CD14-positive monocyte (primary cell): ENCODE measurements around the gene CFAP74. TPM values are rescaled to one million over a fixed set of nuclear protein-coding genes. Genes with fewer than 3 reads are reported as not detected.

Experiments
- DNase-seq, 3 donors: peaks; one replicate each; pipeline ENCODE4 v3.0.0-alpha.2; 2011 to 2022
- H2AFZ ChIP-seq: 2 replicates; pipeline ENCODE4 v1.6.0; 2012; ENCODE audit warnings: mild to moderate bottlenecking, low read depth, low read length, inconsistent platforms; ENCODE audit not compliant: insufficient read depth, poor library complexity, severe bottlenecking
- H3K27ac ChIP-seq, 2 donors: 1 replicate in 1 of 2; 2 replicates in 1 of 2; pipeline ENCODE4 v1.5.1; 2012 to 2013; ENCODE audit warnings: low read length in 2 of 2, control low read depth in 1 of 2, inconsistent platforms in 1 of 2, low read depth in 1 of 2, mild to moderate bottlenecking in 1 of 2
- H3K27me3 ChIP-seq, 2 donors: one replicate each; pipeline versions ENCODE4 v1.6.0 to v1.6.1; 2011 to 2013; ENCODE audit warnings: low read length in 2 of 2; ENCODE audit not compliant: control insufficient read depth in 2 of 2, insufficient read depth in 2 of 2
- H3K36me3 ChIP-seq, 2 donors: replicated peaks in 1 of 2; 1 replicate in 1 of 2; 2 replicates in 1 of 2; pipeline versions ENCODE4 v1.5.1 to v1.6.1; 2012 to 2013; ENCODE audit warnings: low read length in 2 of 2, control low read depth in 1 of 2, inconsistent platforms in 1 of 2, mild to moderate bottlenecking in 1 of 2; ENCODE audit not compliant: insufficient read depth in 2 of 2, control insufficient read depth in 1 of 2
- H3K4me1 ChIP-seq, 2 donors: 1 replicate in 1 of 2; 2 replicates in 1 of 2; pipeline versions ENCODE4 v1.5.1 to v1.6.1; 2012 to 2013; ENCODE audit warnings: low read length in 2 of 2, control low read depth in 1 of 2, inconsistent platforms in 1 of 2, mild to moderate bottlenecking in 1 of 2, moderate library complexity in 1 of 2; ENCODE audit not compliant: insufficient read depth in 2 of 2, control insufficient read depth in 1 of 2
- H3K4me2 ChIP-seq: replicated peaks from 2 replicates; pipeline ENCODE3; 2012; ENCODE audit warnings: low read length, moderate library complexity, mild to moderate bottlenecking; ENCODE audit not compliant: poor library complexity, severe bottlenecking; ENCODE audit errors: extremely low read depth
- H3K4me3 ChIP-seq, 3 experiments: fragments of 200-600 bp in 1 of 3; sonication (generic) in 1 of 3; replicated peaks in 1 of 3; 1 replicate in 2 of 3; 2 replicates in 1 of 3; pipeline ENCODE4 v1.5.1; 2011 to 2013; ENCODE audit warnings: low read length in 3 of 3, mild to moderate bottlenecking in 3 of 3, control low read depth in 2 of 3, low read depth in 2 of 3, inconsistent platforms in 1 of 3, moderate library complexity in 1 of 3
- H3K79me2 ChIP-seq: 2 replicates; pipeline ENCODE4 v1.6.0; 2012; ENCODE audit warnings: mild to moderate bottlenecking, control low read depth, inconsistent platforms, low read length, moderate library complexity; ENCODE audit not compliant: insufficient read depth
- H3K9ac ChIP-seq: 2 replicates; pipeline ENCODE4 v1.6.0; 2017; ENCODE audit warnings: low read length, mild to moderate bottlenecking; ENCODE audit not compliant: insufficient read depth, poor library complexity, severe bottlenecking
- H3K9me3 ChIP-seq, 2 donors: replicated peaks in 1 of 2; 1 replicate in 1 of 2; 2 replicates in 1 of 2; pipeline versions ENCODE4 v1.5.1 to v1.6.1; 2012 to 2013; ENCODE audit warnings: low read length in 2 of 2, control low read depth in 1 of 2; ENCODE audit not compliant: control insufficient read depth in 1 of 2, insufficient read depth in 1 of 2
- H4K20me1 ChIP-seq: 2 replicates; pipeline ENCODE4 v1.6.0; 2012; ENCODE audit warnings: mild to moderate bottlenecking, low read length, control low read depth, moderate library complexity; ENCODE audit not compliant: insufficient read depth
- H3K27ac Mint-ChIP-seq, 7 donors: one replicate each; pipeline ENCODE4 v1.8.0; 2020; ENCODE audit warnings: mild to moderate bottlenecking in 7 of 7, mixed read lengths in 7 of 7, moderate library complexity in 6 of 7, inconsistent platforms in 2 of 7
- H3K27me3 Mint-ChIP-seq, 3 donors: one replicate each; pipeline ENCODE4 v1.8.0; 2021 to 2022; ENCODE audit warnings: low read depth in 3 of 3, mild to moderate bottlenecking in 3 of 3, mixed read lengths in 3 of 3, moderate library complexity in 3 of 3, inconsistent platforms in 1 of 3
- H3K36me3 Mint-ChIP-seq, 2 donors: one replicate each; pipeline ENCODE4 v1.8.0; 2020; ENCODE audit warnings: mixed read lengths in 2 of 2, inconsistent platforms in 1 of 2, mild to moderate bottlenecking in 1 of 2
- H3K4me1 Mint-ChIP-seq: one replicate; pipeline ENCODE4 v1.8.0; 2020; ENCODE audit warnings: mild to moderate bottlenecking, mixed read lengths
- H3K4me3 Mint-ChIP-seq, 2 donors: one replicate each; pipeline ENCODE4 v1.8.0; 2020; ENCODE audit warnings: mild to moderate bottlenecking in 2 of 2, mixed read lengths in 2 of 2, moderate library complexity in 1 of 2
- H3K9me3 Mint-ChIP-seq, 7 donors: one replicate each; pipeline ENCODE4 v1.8.0; 2020 to 2022; ENCODE audit warnings: mixed read lengths in 7 of 7, mild to moderate bottlenecking in 6 of 7, moderate library complexity in 6 of 7, inconsistent platforms in 2 of 7
- CTCF ChIP-seq: fragments of 200-600 bp; IDR thresholded peaks from one replicate; pipeline ENCODE4 v1.8.0; 2022; ENCODE audit warnings: antibody characterized with exemption, mild to moderate bottlenecking
- WGBS: methylation state at CpG from one replicate; pipeline ENCODE4 v1.1.5; 2013; ENCODE audit warnings: missing lambda C conversion rate; ENCODE audit not compliant: insufficient coverage; 5-methylcytosine and 5-hydroxymethylcytosine counted together
- intact Hi-C, 2 donors: fragments of 100-400 bp; cut with micrococcal nuclease; formaldehyde crosslinking; loops; one replicate each; pipeline versions ENCODE4 v1.15.0 to v1.15.1; 2023
- polyA plus RNA-seq, 3 donors: library from polyadenylated mRNA; depleted of rRNA in 1 of 3; unstranded in 2 of 3; stranded (reverse) in 1 of 3; fragments of 300-500 nt in 2 of 3; fragments of >200 nt in 1 of 3; fragmentation: Illumina TruSeq in 2 of 3; gene quantifications; 1 replicate in 2 of 3; 2 replicates in 1 of 3; pipeline ENCODE4 v1.2.3, GENCODE V29; 2012 to 2021

The CFAP74 gene
- polyA plus RNA-seq, 3 donors = not detected

- Histone ChIP-seq H3K4me2 (no peak overlapping the region), H3K4me1 (peaks cover 7 to 19% of the 10 kb centered on the region in 2 donors), H3K9me3 (no peaks in the 10 kb centered on the region), H3K36me3 (no peaks in the 10 kb centered on the region), H3K4me3 (no peak overlapping the region), H2AFZ (no peak overlapping the region), H3K27ac (no peak overlapping the region), H4K20me1 (no peaks in the 10 kb centered on the region), H3K79me2 (no peaks in the 10 kb centered on the region), H3K27me3 (peaks cover 9 to 73% of the 10 kb centered on the region in 2 donors), H3K9ac (no peak overlapping the region)
- H3K27ac Mint-ChIP-seq = no peak overlapping the region
- TF ChIP-seq CTCF = no peak
- peaks cover 11% of the 10 kb centered on the region for H3K4me1 Mint-ChIP-seq
- H3K9me3 Mint-ChIP-seq = peaks cover 0 to 12% (median 5%) of the 10 kb centered on the region in 7 donors
- DNase-seq = no peak
- WGBS = 55% methylated on average over 25 of the region's 25 CpGs
- intact Hi-C loops = loop anchor here in 1 of 2 donors (5.0 kb wide), 2 partner anchors 85 to 105 kb away; no protein-coding TSS in a partner anchor
- peak overlapping the region in 1 of 2 donors; percentile 55 for H3K4me3 Mint-ChIP-seq
- peaks cover 0 to 4% of the 10 kb centered on the region in 2 donors for H3K36me3 Mint-ChIP-seq
- peaks cover 53 to 79% (median 67%) of the 10 kb centered on the region in 3 donors for H3K27me3 Mint-ChIP-seq
Measured at GRCh38 chr1:2046953-2047748, 43.6 kb upstream of the CFAP74 start.

- no peak overlapping the region for H3K9ac ChIP-seq
- peaks cover 9 to 65% of the 10 kb centered on the region in 2 donors for H3K27me3 ChIP-seq
- Mint-ChIP-seq H3K36me3 (peaks cover 0 to 4% of the 10 kb centered on the region in 2 donors), H3K27ac (no peak overlapping the region), H3K27me3 (peaks cover 48 to 74% (median 59%) of the 10 kb centered on the region in 3 donors), H3K4me3 (peak overlapping the region in 1 of 2 donors; percentile 83), H3K4me1 (peaks cover 11% of the 10 kb centered on the region), H3K9me3 (peaks cover 0 to 12% (median 5%) of the 10 kb centered on the region in 7 donors)
- no peaks in the 10 kb centered on the region for H3K36me3 ChIP-seq
- H3K79me2 ChIP-seq = no peaks in the 10 kb centered on the region
- peaks cover 7 to 19% of the 10 kb centered on the region in 2 donors for H3K4me1 ChIP-seq
- no peaks in the 10 kb centered on the region for H4K20me1 ChIP-seq
- intact Hi-C loops = loop anchor here in 1 of 2 donors (5.0 kb wide), 2 partner anchors 84 to 104 kb away; no protein-coding TSS in a partner anchor
- no peaks in the 10 kb centered on the region for H3K9me3 ChIP-seq
- H2AFZ ChIP-seq = no peak overlapping the region
- H3K4me2 ChIP-seq = no peak overlapping the region
- peak; percentile 11 to 39 (median 25) for DNase-seq
- H3K27ac ChIP-seq = no peak overlapping the region
- no peak overlapping the region for H3K4me3 ChIP-seq
- WGBS = 44% methylated on average over 8 of the region's 20 CpGs
- peak; percentile 64 for TF ChIP-seq CTCF
Measured at GRCh38 chr1:2046174-2046917, 42.8 kb upstream of the CFAP74 start.
